Measurements from ENCODE around the gene FAM90A26. TPM values are rescaled to one million over a fixed set of nuclear protein-coding genes. Genes with fewer than 3 reads are reported as not detected.
A peak's percentile ranks its signal among the peaks of the same experiment; 100 is the strongest.
"Not testable (repeated sequence)": the region's sequence is repeated elsewhere in the genome, so short reads cannot be mapped to it uniquely, and the experiment has no call there.

Gene FAM90A26
- total RNA-seq, 2 donors from 2014 or later: not detected

DNA sequence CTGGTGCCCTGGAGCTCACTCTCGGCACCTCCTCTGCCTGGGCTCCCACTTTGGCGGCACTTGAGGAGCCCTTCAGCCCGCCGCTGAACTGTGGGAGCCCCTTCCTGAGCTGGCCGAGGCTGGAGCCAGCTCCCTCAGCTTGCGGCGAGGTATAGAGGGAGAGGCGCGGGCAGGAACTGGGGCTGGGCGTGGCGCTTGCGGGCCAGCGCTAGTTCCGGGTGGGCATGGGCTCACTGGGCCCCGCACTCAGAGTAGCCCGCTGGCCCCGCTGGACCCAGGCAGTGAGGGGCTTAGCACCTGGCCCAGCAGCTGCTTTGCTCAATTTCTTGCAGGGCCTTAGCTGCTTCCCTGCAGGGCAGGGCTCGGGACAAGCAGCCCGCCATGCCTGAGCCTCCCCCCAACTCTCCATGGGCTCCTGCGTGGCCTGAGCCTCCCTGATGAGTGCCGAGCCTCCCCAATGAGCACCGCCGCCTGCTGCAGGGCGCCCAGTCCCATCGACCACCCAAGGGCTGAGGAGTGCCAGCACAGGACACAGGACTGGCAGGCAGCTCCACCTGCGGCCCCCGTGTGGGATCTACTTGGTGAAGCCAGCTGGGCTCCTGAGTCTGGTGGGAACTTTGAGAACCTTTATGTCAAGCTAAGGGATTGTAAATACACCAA, 26.7 kb upstream of the FAM90A26 start:
- TF ChIP-seq, protein P1, sequence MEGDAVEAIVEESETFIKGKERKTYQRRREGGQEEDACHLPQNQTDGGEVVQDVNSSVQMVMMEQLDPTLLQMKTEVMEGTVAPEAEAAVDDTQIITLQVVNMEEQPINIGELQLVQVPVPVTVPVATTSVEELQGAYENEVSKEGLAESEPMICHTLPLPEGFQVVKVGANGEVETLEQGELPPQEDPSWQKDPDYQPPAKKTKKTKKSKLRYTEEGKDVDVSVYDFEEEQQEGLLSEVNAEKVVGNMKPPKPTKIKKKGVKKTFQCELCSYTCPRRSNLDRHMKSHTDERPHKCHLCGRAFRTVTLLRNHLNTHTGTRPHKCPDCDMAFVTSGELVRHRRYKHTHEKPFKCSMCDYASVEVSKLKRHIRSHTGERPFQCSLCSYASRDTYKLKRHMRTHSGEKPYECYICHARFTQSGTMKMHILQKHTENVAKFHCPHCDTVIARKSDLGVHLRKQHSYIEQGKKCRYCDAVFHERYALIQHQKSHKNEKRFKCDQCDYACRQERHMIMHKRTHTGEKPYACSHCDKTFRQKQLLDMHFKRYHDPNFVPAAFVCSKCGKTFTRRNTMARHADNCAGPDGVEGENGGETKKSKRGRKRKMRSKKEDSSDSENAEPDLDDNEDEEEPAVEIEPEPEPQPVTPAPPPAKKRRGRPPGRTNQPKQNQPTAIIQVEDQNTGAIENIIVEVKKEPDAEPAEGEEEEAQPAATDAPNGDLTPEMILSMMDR (IDR thresholded peaks at IDR 0.05): no peak
- no peaks in the 10 kb centered on the region for H3K27me3 ChIP-seq
- no peaks in the 10 kb centered on the region for H3K4me1 ChIP-seq
- no peaks in the 10 kb centered on the region for H3K9me3 ChIP-seq
- no peak overlapping the region for H3K4me3 ChIP-seq
- no peak overlapping the region for H3K27ac ChIP-seq
- DNase-seq: peak; percentile 10
- intact Hi-C loops (cut with DNase I): no loop called here
- no peaks in the 10 kb centered on the region for H3K36me3 ChIP-seq
- H3K9ac ChIP-seq (ENCODE audit: low read depth in 2 of 2, low read length in 2 of 2): no peak overlapping the region

DNA sequence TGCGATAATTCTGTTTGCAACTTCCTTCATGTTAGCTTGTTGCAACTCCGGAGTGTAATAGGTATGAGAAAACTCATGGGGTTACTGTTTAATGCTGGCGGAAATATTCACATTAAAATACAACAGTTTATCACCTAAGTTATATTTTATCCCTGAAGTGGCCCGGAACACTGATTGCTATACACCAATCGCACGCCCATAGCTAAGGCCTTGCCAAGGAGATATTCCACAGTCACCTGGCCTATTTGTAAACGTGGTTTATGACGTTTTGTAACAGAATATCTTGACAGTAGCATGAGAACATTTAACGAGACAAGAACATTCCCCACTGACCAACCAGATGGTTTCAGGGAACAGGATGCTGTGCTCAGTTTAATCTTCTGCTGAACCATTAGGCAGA, 23.2 kb upstream of the FAM90A26 start:
- Histone ChIP-seq H3K9ac (ENCODE audit: low read depth in 2 of 2, low read length in 2 of 2) (no peak overlapping the region), H3K36me3 (no peaks in the 10 kb centered on the region), H3K27me3 (no peaks in the 10 kb centered on the region), H3K9me3 (no peaks in the 10 kb centered on the region), H3K4me1 (no peaks in the 10 kb centered on the region), H3K4me3 (no peak overlapping the region), H3K27ac (no peak overlapping the region)
- intact Hi-C loops (cut with DNase I): no loop called here
- TF ChIP-seq, protein P1 (IDR thresholded peaks at IDR 0.05): no peak
- no peak for DNase-seq

DNA sequence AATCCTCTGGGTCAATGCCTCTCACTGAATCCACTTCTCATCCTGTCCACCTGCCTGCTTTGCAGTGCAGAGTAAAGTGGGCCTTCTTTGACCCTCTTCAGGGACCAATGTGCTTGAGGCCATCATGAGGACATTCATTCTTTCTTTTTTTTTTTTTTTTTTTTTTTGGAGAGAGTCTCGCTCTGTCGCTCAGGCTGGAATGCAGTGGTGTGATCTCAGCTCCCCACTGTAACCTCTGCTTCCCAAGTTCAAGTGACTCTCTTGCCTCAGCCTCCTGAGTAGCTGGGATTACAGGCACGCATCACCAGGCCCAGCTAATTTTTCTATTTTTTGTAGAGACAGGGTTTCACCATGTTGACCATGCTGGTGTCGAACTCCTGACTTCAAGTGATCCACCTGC, 22.8 kb upstream of the FAM90A26 start:
- H3K27ac ChIP-seq: not testable (repeated sequence)

DNA sequence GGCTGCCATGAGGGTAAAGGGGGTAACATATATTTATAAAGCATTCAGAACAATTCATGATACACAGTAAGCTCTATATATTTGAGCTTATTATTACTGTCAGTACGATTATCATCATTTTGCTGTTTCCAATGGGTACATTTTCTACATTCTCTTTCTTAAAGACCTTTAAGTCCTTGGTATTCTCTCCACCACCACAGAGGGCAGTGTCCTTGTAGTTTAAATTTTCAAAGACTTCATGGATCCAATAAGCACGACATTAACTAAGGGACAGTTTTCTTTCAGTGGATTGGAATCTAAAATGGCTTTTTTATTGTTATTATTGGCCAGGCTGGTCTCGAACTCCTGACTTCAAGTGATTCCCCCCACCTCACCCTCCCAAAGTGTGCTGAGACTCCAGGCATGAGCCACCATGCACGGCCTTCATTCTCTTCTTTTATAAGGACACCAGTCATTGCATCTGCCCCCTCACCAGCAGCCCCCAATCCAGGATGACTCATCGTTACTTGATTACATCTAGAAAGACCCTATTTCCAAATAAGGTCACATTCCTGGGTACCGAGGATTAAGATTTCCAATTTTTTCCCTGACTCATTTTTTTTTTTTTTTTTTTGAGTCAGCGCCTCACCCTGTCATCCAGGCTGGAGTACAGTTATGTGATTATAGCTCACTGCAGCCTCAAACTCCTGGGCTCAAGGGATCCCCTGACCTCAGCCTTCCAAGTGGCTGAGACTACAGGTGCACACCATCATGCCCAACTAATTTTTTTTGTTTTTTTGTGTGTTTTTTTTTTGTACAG, 21.4 kb upstream of the FAM90A26 start:
- H3K4me1 ChIP-seq; H3K36me3 ChIP-seq; intact Hi-C loops (cut with DNase I); H3K9me3 ChIP-seq; H3K27me3 ChIP-seq; H3K4me3 ChIP-seq; H3K9ac ChIP-seq (ENCODE audit: low read depth in 2 of 2, low read length in 2 of 2); DNase-seq; H3K27ac ChIP-seq: not testable (repeated sequence)

More for the DNA sequence above, 22.8 kb upstream of the FAM90A26 start:
- H3K27me3 ChIP-seq; H3K36me3 ChIP-seq; H3K9ac ChIP-seq (ENCODE audit: low read depth in 2 of 2, low read length in 2 of 2); H3K4me3 ChIP-seq; H3K4me1 ChIP-seq; intact Hi-C loops (cut with DNase I); DNase-seq; H3K9me3 ChIP-seq: not testable (repeated sequence)

DNA sequence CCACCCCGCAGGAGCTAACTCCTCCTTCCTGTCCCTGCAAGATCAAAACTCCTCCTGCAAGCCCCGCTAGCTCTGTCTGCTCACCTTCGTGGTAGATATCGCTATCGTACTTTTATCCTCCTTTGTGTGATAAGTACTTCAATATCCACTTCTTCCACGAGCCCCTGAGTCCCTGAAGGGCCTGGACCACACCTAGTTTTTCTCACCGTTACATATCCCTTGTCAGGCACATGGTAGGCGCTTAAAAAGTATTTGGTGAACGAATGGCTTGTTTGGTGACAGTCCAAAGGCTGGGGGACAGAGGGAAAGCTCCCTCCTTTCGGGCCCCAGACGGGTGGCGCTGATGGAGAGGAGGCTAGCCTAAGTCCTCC, 18.4 kb upstream of the FAM90A26 start:
- DNase-seq; H3K4me1 ChIP-seq; intact Hi-C loops (cut with DNase I); H3K27me3 ChIP-seq; H3K9me3 ChIP-seq; H3K36me3 ChIP-seq: not testable (repeated sequence)
- Histone ChIP-seq H3K9ac (ENCODE audit: low read depth in 2 of 2, low read length in 2 of 2) (peak overlapping the region; percentile 46 to 58), H3K4me3 (peak overlapping the region; percentile 67), H3K27ac (peak overlapping the region; percentile 80)

DNA sequence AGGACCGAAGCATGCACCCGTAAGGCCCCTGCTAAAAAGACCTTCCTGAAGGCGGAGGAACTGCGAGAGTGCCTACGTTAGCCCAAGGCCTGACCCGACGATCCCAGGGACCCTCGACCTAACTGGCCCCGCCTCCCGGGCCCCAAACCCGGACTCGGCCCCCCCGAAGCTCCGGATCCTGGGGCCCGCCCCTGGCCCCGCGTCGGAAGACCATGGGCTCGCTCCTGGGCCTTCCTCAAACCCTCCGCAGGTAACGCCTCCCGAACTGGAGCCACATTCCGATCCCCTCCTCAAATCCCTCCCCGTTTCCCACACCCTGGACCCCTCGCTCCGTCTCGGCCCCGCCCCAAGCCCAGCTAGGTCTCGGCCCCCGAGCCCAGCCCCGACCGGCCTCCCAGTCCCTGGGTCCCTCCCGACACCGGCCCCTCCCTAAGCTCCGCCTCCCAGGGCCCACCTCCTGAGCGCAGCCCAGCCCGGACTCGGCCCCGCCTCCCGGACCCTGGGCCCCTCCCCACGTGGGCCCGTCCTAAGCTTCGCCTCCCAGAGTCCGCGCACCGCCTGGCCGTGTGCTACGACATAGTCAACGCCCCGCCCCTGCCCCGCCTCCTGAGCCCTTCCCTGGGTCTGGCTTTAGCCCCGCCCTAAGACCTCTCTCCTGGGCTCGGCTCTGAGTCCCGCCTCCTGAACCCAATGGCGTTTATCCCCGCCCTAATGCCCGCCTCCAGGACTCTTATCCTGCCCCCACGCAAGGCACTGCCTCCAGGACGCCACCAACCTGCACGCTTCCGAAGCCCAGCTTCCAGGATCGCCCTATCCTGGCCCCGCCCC, 17.8 kb upstream of the FAM90A26 start:
- peak overlapping the region; percentile 80 for H3K27ac ChIP-seq
- peak; percentile 99 for DNase-seq
- H3K36me3 ChIP-seq; H3K27me3 ChIP-seq; intact Hi-C loops (cut with DNase I); H3K4me1 ChIP-seq; H3K9me3 ChIP-seq: not testable (repeated sequence)
- H3K9ac ChIP-seq (ENCODE audit: low read depth in 2 of 2, low read length in 2 of 2): peak overlapping the region; percentile 58 to 81
- H3K4me3 ChIP-seq: peak overlapping the region; percentile 67

DNA sequence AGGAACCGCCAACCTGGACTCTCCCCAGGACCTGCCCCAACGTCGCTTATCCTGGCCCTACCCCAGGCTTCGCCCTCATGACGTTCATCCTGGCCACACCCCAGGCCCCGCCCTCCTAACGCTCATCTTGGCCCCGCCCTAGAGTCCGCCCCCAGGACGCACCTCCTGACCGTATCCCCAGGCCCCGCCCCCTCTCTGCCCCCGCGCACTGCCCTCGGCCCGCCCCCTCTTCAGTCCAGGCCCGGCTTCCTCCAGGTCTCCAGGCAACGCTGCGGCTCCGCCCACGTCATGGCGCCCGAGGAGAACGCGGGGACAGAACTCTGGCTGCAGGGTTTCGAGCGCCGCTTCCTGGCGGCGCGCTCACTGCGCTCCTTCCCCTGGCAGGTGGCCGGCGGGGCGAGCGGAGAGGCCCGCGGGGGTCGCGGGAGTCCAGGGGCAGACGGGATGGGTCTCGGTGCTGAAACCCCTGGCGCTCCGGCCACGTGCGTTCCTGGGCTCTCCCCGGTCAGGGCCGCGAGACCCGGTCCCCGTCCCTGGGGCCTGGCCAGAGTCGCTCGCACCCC, 17.1 kb upstream of the FAM90A26 start:
- Histone ChIP-seq H3K27ac (peak overlapping the region; percentile 77), H3K9ac (ENCODE audit: low read depth in 2 of 2, low read length in 2 of 2) (peak overlapping the region; percentile 57 to 61), H3K4me3 (peak overlapping the region; percentile 75)
- H3K9me3 ChIP-seq; H3K4me1 ChIP-seq; H3K27me3 ChIP-seq; intact Hi-C loops (cut with DNase I); H3K36me3 ChIP-seq: not testable (repeated sequence)
- DNase-seq: peak; percentile 99

DNA sequence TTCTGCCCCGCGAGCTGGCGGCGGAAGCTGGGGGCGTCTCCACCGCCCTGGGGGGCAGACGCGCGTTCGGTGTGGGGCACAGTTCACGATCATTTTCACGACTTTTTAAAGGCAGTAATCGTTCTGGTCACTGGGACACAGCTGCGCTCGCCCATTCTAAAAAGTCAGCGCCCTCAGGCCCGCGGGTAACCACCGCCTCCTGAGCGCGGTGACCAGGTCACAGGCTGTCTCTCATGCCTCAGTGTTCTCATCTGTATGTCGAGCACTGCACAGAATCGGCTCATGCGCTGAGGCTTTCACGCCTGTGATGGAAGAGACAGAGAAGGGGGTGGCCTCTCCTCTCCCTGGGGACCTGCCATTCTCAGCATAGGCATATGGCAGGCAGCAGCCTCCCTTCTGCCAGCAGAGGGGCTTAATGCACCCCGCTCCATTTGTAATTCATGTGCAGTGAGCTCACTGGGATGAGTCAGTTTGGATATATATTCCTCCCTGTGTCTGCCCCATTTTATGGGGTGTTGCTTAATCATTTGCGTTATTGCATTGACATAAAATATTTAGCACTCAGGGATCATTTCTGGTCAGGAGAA, 16.5 kb upstream of the FAM90A26 start:
- Histone ChIP-seq H3K4me3 (peak overlapping the region; percentile 75), H3K27ac (peak overlapping the region; percentile 77), H3K9ac (ENCODE audit: low read depth in 2 of 2, low read length in 2 of 2) (peak overlapping the region; percentile 57 to 61)
- H3K9me3 ChIP-seq; H3K36me3 ChIP-seq; H3K4me1 ChIP-seq; H3K27me3 ChIP-seq; intact Hi-C loops (cut with DNase I); DNase-seq: not testable (repeated sequence)

DNA sequence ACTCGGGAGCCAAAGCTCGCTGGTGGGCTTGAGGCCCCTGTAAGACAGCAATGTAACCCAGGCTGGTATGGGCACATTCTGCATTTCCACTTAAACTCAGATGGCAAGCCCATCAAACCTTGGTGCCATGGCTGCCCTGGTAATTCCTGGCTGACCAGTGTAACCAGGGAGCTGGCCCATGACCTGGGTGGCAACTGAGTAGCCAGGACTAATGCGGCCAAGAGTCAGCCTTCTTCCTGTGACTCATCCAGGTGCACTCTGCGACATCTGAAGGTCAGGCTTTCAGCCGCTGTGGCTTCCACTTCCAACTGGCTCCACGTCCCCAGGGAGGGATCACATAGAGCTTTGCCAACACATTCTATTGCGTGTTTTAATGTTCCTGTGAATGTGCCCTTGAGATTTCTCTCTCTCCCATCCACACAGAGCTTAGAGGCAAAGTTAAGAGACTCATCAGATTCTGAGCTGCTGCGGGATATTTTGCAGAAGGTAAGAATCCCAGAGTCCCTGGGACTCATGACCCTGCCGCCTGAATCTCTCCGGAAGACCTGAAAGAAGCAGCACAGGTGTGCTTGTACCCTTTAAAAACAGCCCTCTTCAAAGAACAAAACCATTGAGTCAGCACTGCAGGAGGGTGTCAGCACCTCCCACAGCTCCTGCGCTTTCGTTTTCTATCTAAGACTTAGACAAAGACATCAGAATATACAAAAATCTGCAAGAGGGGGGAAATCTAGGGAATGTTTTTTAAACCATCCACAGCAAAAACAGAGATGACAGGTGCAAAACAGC, 14.9 kb upstream of the FAM90A26 start:
- H3K27ac ChIP-seq; H3K4me3 ChIP-seq; H3K9me3 ChIP-seq; H3K9ac ChIP-seq (ENCODE audit: low read depth in 2 of 2, low read length in 2 of 2); H3K4me1 ChIP-seq; H3K27me3 ChIP-seq; H3K36me3 ChIP-seq; DNase-seq; intact Hi-C loops (cut with DNase I): not testable (repeated sequence)

DNA sequence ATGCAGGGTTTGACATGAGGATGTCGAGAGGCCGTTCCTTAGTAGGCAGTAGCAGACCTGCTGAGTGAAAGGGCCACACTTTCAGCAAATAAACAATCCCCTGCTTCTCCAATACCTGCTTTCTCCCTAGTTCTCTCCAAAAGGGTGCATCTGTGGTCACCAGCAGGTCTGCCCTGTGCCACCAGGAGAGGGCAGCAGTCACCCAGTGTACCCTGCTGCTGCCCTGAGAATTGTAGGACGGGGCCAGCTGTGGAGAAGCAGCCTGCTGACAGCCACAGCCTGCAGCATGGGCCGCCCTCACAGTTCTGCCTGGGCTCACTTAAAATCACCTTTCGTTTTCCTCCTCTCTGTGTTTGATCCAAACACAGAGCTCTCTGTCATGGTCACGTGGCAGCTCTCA, 11.8 kb upstream of the FAM90A26 start:
- H3K4me1 ChIP-seq; H3K9ac ChIP-seq (ENCODE audit: low read depth in 2 of 2, low read length in 2 of 2); H3K27me3 ChIP-seq; DNase-seq; H3K27ac ChIP-seq; intact Hi-C loops (cut with DNase I); H3K36me3 ChIP-seq; H3K4me3 ChIP-seq; H3K9me3 ChIP-seq: not testable (repeated sequence)
